PFSK-1 (cell line): ENCODE data around the gene LCOR.

ENCODE experiments used
- FOXP2 ChIP-seq: optimal IDR thresholded peaks from 2 replicates; pipeline ENCODE3; 2011; ENCODE audit warnings: borderline replicate concordance, control low read depth, inconsistent platforms; ENCODE audit not compliant: insufficient read depth; ENCODE audit errors: extremely low read length, extremely low read depth
- POLR2AphosphoS5 ChIP-seq: IDR thresholded peaks from 2 replicates; pipeline ENCODE4 v1.6.1; 2012; ENCODE audit warnings: low read depth, mild to moderate bottlenecking, control low read depth, low read length, moderate library complexity
- SIN3A ChIP-seq: IDR thresholded peaks from 2 replicates; pipeline ENCODE4 v1.6.1; 2012; ENCODE audit warnings: mild to moderate bottlenecking, low read length, moderate library complexity, borderline replicate concordance; ENCODE audit not compliant: insufficient read depth
- TAF1 ChIP-seq: IDR thresholded peaks from 2 replicates; pipeline ENCODE4 v1.6.1; 2012; ENCODE audit warnings: low read length, control low read depth, borderline replicate concordance; ENCODE audit not compliant: insufficient read depth
- TF ChIP-seq, protein P1 (sequence below), 2 experiments: IDR thresholded peaks; 2 replicates each; pipeline versions ENCODE4 v1.6.1 to v1.8.0; 2011 to 2012; ENCODE audit warnings: low read depth in 2 of 2, low read length in 2 of 2, control low read depth in 1 of 2, inconsistent platforms in 1 of 2, mild to moderate bottlenecking in 1 of 2, moderate library complexity in 1 of 2; ENCODE audit not compliant: insufficient read depth in 1 of 2

- no peak for TF ChIP-seq POLR2AphosphoS5
- TF ChIP-seq TAF1 = no peak
- TF ChIP-seq, protein P1, sequence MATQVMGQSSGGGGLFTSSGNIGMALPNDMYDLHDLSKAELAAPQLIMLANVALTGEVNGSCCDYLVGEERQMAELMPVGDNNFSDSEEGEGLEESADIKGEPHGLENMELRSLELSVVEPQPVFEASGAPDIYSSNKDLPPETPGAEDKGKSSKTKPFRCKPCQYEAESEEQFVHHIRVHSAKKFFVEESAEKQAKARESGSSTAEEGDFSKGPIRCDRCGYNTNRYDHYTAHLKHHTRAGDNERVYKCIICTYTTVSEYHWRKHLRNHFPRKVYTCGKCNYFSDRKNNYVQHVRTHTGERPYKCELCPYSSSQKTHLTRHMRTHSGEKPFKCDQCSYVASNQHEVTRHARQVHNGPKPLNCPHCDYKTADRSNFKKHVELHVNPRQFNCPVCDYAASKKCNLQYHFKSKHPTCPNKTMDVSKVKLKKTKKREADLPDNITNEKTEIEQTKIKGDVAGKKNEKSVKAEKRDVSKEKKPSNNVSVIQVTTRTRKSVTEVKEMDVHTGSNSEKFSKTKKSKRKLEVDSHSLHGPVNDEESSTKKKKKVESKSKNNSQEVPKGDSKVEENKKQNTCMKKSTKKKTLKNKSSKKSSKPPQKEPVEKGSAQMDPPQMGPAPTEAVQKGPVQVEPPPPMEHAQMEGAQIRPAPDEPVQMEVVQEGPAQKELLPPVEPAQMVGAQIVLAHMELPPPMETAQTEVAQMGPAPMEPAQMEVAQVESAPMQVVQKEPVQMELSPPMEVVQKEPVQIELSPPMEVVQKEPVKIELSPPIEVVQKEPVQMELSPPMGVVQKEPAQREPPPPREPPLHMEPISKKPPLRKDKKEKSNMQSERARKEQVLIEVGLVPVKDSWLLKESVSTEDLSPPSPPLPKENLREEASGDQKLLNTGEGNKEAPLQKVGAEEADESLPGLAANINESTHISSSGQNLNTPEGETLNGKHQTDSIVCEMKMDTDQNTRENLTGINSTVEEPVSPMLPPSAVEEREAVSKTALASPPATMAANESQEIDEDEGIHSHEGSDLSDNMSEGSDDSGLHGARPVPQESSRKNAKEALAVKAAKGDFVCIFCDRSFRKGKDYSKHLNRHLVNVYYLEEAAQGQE (IDR thresholded peaks at IDR 0.05; ENCODE audit: insufficient read depth in 1 of 2, low read depth in 2 of 2, low read length in 2 of 2) = no peak
- no peak for TF ChIP-seq SIN3A
- no peak for TF ChIP-seq FOXP2
Observed at GRCh38 chr10:96955794-96956193, 123.7 kb downstream of the LCOR start.
